ENCODE results near the gene MAGT1. TPM values are rescaled to one million over a fixed set of nuclear protein-coding genes. Genes with fewer than 3 reads are reported as not detected.

MAGT1 gene
- total and polyA plus RNA-seq, 2 of the 4 experiments (the other 2 are of a cell fraction), result 27.3 to 74.7 TPM

- no peaks in the 10 kb centered on the region for H3K9me3 ChIP-seq (ENCODE audit: control insufficient read depth, insufficient read depth, low read length)
- H3K27ac ChIP-seq (ENCODE audit: insufficient read depth, low read length), result no peak overlapping the region
- no peak overlapping the region for H3K23ac ChIP-seq (ENCODE audit: low read depth, low read length)
- WGBS, 2 experiments (ENCODE audit: extremely low coverage in 2 of 2, insufficient read length in 1 of 2), result 77% methylated on average over 3 of the region's 10 CpGs; no CpG with 5 or more reads in 1 of the 2 experiments
- H2BK20ac ChIP-seq (ENCODE audit: low read depth, low read length), result no peak overlapping the region
- TF ChIP-seq RAD21 (IDR thresholded peaks at IDR 0.05; ENCODE audit: low read length) (no peak), CEBPB (IDR thresholded peaks at IDR 0.05; ENCODE audit: low read depth, low read length) (no peak), RCOR1 (IDR thresholded peaks at IDR 0.05; ENCODE audit: insufficient replicate concordance, low read length) (no peak), MAZ (IDR thresholded peaks at IDR 0.05; ENCODE audit: borderline replicate concordance, low read depth, low read length) (no peak), CHD1 (IDR thresholded peaks at IDR 0.05; ENCODE audit: low read depth, low read length) (no peak), POLR2A (IDR thresholded peaks at IDR 0.05; ENCODE audit: low read depth, low read length) (no peak), MAFK (IDR thresholded peaks at IDR 0.05; ENCODE audit: low read depth, low read length) (no peak), FOS (IDR thresholded peaks at IDR 0.05; ENCODE audit: low read depth, low read length) (no peak), MXI1 (IDR thresholded peaks at IDR 0.05; ENCODE audit: borderline replicate concordance, low read depth, low read length) (no peak), RFX5 (IDR thresholded peaks at IDR 0.05; ENCODE audit: low read depth, low read length) (no peak), NFE2L2 (IDR thresholded peaks at IDR 0.05; ENCODE audit: low read depth, low read length) (no peak), SMC3 (IDR thresholded peaks at IDR 0.05; ENCODE audit: low read depth, low read length) (no peak), BHLHE40 (IDR thresholded peaks at IDR 0.05; ENCODE audit: low read depth, low read length) (no peak)
- TF ChIP-seq, protein P1, sequence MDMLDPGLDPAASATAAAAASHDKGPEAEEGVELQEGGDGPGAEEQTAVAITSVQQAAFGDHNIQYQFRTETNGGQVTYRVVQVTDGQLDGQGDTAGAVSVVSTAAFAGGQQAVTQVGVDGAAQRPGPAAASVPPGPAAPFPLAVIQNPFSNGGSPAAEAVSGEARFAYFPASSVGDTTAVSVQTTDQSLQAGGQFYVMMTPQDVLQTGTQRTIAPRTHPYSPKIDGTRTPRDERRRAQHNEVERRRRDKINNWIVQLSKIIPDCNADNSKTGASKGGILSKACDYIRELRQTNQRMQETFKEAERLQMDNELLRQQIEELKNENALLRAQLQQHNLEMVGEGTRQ (IDR thresholded peaks at IDR 0.05; ENCODE audit: low read depth, low read length), result no peak
- TF ChIP-seq, protein P2, sequence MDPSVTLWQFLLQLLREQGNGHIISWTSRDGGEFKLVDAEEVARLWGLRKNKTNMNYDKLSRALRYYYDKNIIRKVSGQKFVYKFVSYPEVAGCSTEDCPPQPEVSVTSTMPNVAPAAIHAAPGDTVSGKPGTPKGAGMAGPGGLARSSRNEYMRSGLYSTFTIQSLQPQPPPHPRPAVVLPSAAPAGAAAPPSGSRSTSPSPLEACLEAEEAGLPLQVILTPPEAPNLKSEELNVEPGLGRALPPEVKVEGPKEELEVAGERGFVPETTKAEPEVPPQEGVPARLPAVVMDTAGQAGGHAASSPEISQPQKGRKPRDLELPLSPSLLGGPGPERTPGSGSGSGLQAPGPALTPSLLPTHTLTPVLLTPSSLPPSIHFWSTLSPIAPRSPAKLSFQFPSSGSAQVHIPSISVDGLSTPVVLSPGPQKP (IDR thresholded peaks at IDR 0.05; ENCODE audit: borderline replicate concordance, low read depth, low read length), result no peak
- TF ChIP-seq, protein P3, sequence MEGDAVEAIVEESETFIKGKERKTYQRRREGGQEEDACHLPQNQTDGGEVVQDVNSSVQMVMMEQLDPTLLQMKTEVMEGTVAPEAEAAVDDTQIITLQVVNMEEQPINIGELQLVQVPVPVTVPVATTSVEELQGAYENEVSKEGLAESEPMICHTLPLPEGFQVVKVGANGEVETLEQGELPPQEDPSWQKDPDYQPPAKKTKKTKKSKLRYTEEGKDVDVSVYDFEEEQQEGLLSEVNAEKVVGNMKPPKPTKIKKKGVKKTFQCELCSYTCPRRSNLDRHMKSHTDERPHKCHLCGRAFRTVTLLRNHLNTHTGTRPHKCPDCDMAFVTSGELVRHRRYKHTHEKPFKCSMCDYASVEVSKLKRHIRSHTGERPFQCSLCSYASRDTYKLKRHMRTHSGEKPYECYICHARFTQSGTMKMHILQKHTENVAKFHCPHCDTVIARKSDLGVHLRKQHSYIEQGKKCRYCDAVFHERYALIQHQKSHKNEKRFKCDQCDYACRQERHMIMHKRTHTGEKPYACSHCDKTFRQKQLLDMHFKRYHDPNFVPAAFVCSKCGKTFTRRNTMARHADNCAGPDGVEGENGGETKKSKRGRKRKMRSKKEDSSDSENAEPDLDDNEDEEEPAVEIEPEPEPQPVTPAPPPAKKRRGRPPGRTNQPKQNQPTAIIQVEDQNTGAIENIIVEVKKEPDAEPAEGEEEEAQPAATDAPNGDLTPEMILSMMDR (conservative IDR thresholded peaks at IDR 0.05; ENCODE audit: low read depth, low read length), result no peak
- no peak overlapping the region for H2BK15ac ChIP-seq (ENCODE audit: low read depth, low read length)
- H2BK120ac ChIP-seq (ENCODE audit: low read depth, low read length), result no peak overlapping the region
- no peak overlapping the region for H4K91ac ChIP-seq (ENCODE audit: insufficient read depth, low read depth, low read length)
- no peak overlapping the region for H3K56ac ChIP-seq (ENCODE audit: extremely low read depth, insufficient read depth, low read length)
- no peak overlapping the region for H2AK9ac ChIP-seq (replicated peaks; ENCODE audit: low read depth, low read length, poor library complexity)
- H2AK5ac ChIP-seq (ENCODE audit: low read depth, low read length), result no peak overlapping the region
- H3K9ac ChIP-seq (ENCODE audit: low read depth, low read length), result no peak overlapping the region
- H3K4me2 ChIP-seq (ENCODE audit: low read depth, low read length), result no peak overlapping the region; the same call in 1 of the 2 replicates
- H3K9me1 ChIP-seq (ENCODE audit: insufficient read depth, low read length), result no peaks in the 10 kb centered on the region
- no TSS peak for BruUV-seq (replicated peaks)
- in situ Hi-C loops (cut with MboI; ENCODE audit: low sequenced_read_pairs) (no loop called here), dilution Hi-C loops (cut with HindIII; ENCODE audit: low sequenced_read_pairs, unreplicated experiment) (no loop called here), intact Hi-C loops (cut with micrococcal nuclease) (loop anchor here (10.0 kb wide), 2 partner anchors 109 to 389 kb away; partner anchors contain the start of gene ATRX)
- no peaks in the 10 kb centered on the region; the same call in 1 of the 2 replicates for H4K20me1 ChIP-seq (ENCODE audit: insufficient read depth, low read length)
- H3K18ac ChIP-seq (ENCODE audit: low read depth, low read length), result no peak overlapping the region
- ChIA-PET CTCF (interaction anchor here (0.6 kb wide), 1 partner anchor 225 kb away, joined by 4 read pairs; no protein-coding TSS in a partner anchor), POLR2A (ENCODE audit: unreplicated experiment) (interaction anchor here (0.6 kb wide), 1 partner anchor 155 kb away, joined by 4 read pairs; no protein-coding TSS in a partner anchor)
- no peaks in the 10 kb centered on the region for H3K36me3 ChIP-seq (ENCODE audit: control insufficient read depth, insufficient read depth, low read length)
- no peak overlapping the region for H3K4ac ChIP-seq (ENCODE audit: low read depth, low read length)
- ATAC-seq (ENCODE audit: low read depth), result no peak
- H2BK5ac ChIP-seq (ENCODE audit: low read depth, low read length, poor library complexity, severe bottlenecking), result no peak overlapping the region
- no peaks in the 10 kb centered on the region for H3K4me1 ChIP-seq (ENCODE audit: control insufficient read depth, insufficient read depth, low read length)
- DNase-seq, result no peak
- no peak overlapping the region for H4K5ac ChIP-seq (ENCODE audit: low read depth, low read length)
- peaks cover 0 to 2% of the 10 kb centered on the region in 2 experiments; a peak in 1 of 4 replicates for H3K79me1 ChIP-seq (ENCODE audit: low read depth in 1 of 2, low read length in 2 of 2)
- no peak overlapping the region for H2AFZ ChIP-seq (replicated peaks; ENCODE audit: low read length, poor library complexity)
- H3K14ac ChIP-seq (replicated peaks; ENCODE audit: low read depth, low read length), result no peak overlapping the region
- H3K4me3 ChIP-seq (ENCODE audit: insufficient read depth, low read depth, low read length), result no peak overlapping the region
- no peak overlapping the region for H4K8ac ChIP-seq (ENCODE audit: low read depth in 2 of 2, low read length in 2 of 2)
- no peaks in the 10 kb centered on the region for H3K27me3 ChIP-seq (ENCODE audit: control insufficient read depth, insufficient read depth, low read length)
Measured at GRCh38 chrX:77893713-77894112, 1.5 kb downstream of the MAGT1 start.

Measured in IMR-90 (cell line).